Stimulated activated CD8-positive, alpha-beta memory T cell treated with anti-CD3 and anti-CD28 coated beads, Interleukin-2, amount 100 ng/mL, for 1 hour (primary cell): ENCODE data around the gene PLEKHO2.
A peak's percentile ranks its signal among the peaks of the same experiment; 100 is the strongest.
"Not testable (repeated sequence)": the region's sequence is repeated elsewhere in the genome, so short reads cannot be mapped to it uniquely, and the experiment has no call there.

Experiments
- DNase-seq, 2 donors: peaks; one replicate each; pipeline ENCODE4 v3.0.0-alpha.2; 2020; ENCODE audit warnings: low read depth in 2 of 2

Gene PLEKHO2

GRCh38 chr15:64841344-64842095 is at the start of gene PLEKHO2:
PLEKHO2 (plus strand) TSS chr15:64841915; CDS start chr15:64842017, 102 bp downstream.
- peak; percentile 71 to 84 for DNase-seq

GRCh38 chr15:64792282-64792681 is 49.4 kb upstream of the PLEKHO2 start:
- no peak for DNase-seq

GRCh38 chr15:64795299-64795698 is 46.4 kb upstream of the PLEKHO2 start:
- not testable (repeated sequence) for DNase-seq

GRCh38 chr15:64795921-64796320 is 45.8 kb upstream of the PLEKHO2 start:
- DNase-seq, result not testable (repeated sequence)

GRCh38 chr15:64798905-64799304 is 42.8 kb upstream of the PLEKHO2 start:
- DNase-seq, result not testable (repeated sequence)

- DNase-seq, result no peak
Measured at GRCh38 chr15:64800476-64800875, 41.2 kb upstream of the PLEKHO2 start.

GRCh38 chr15:64803526-64803925 is 38.2 kb upstream of the PLEKHO2 start:
- no peak for DNase-seq

- DNase-seq, result no peak
Measured at GRCh38 chr15:64804619-64805018, 37.1 kb upstream of the PLEKHO2 start.

GRCh38 chr15:64806509-64806908 is 35.2 kb upstream of the PLEKHO2 start:
- DNase-seq, result no peak

GRCh38 chr15:64807051-64807749 is 34.5 kb upstream of the PLEKHO2 start:
- no peak for DNase-seq

- DNase-seq, result no peak
Measured at GRCh38 chr15:64807751-64808222, 33.9 kb upstream of the PLEKHO2 start.

- no peak for DNase-seq
Measured at GRCh38 chr15:64808785-64809453, 32.8 kb upstream of the PLEKHO2 start.

GRCh38 chr15:64809649-64810496 is 31.8 kb upstream of the PLEKHO2 start:
- peak in 1 of 2 donors; percentile 59 for DNase-seq

GRCh38 chr15:64810497-64811326 is 31.0 kb upstream of the PLEKHO2 start:
- no peak for DNase-seq

GRCh38 chr15:64813075-64813474 is 28.6 kb upstream of the PLEKHO2 start:
- no peak for DNase-seq

GRCh38 chr15:64814283-64814682 is 27.4 kb upstream of the PLEKHO2 start:
- not testable (repeated sequence) for DNase-seq

GRCh38 chr15:64814965-64815364 is 26.8 kb upstream of the PLEKHO2 start:
- not testable (repeated sequence) for DNase-seq

- no peak for DNase-seq
Measured at GRCh38 chr15:64816452-64816851, 25.3 kb upstream of the PLEKHO2 start.

GRCh38 chr15:64824929-64825430 is 16.7 kb upstream of the PLEKHO2 start:
- no peak for DNase-seq
